Natural killer cell (primary cell): ENCODE results near the gene YTHDF1. TPM values are rescaled to one million over a fixed set of nuclear protein-coding genes. Genes with fewer than 3 reads are reported as not detected.

ENCODE experiments used
- ATAC-seq, 3 donors: fragments of 150-1000 bp in 2 of 3; fragments of 200-7000 bp in 1 of 3; cut with Tn5 transposase; 1 replicate in 1 of 3; 2 replicates in 2 of 3; pipeline ENCODE4 v1.10.0; 2021; ENCODE audit warnings: mild to moderate bottlenecking in 2 of 3, moderate library complexity in 2 of 3
- DNase-seq, 2 donors: peaks; one replicate each; pipeline versions ENCODE4 v3.0.0 to v3.0.0-alpha.2; 2013 to 2021; ENCODE audit warnings: mixed read lengths in 1 of 2
- H3K27ac ChIP-seq: one replicate; pipeline ENCODE4 v1.5.1; 2013; ENCODE audit warnings: mild to moderate bottlenecking, low read length
- H3K27me3 ChIP-seq: one replicate; pipeline ENCODE4 v1.6.1; 2013; ENCODE audit warnings: low read length; ENCODE audit not compliant: control insufficient read depth, insufficient read depth
- H3K36me3 ChIP-seq: one replicate; pipeline ENCODE4 v1.6.1; 2013; ENCODE audit warnings: low read length; ENCODE audit not compliant: control insufficient read depth, insufficient read depth
- H3K4me1 ChIP-seq: one replicate; pipeline ENCODE4 v1.6.1; 2013; ENCODE audit warnings: low read length; ENCODE audit not compliant: control insufficient read depth, insufficient read depth
- H3K4me3 ChIP-seq: one replicate; pipeline ENCODE4 v1.5.1; 2013; ENCODE audit warnings: low read length
- H3K9me3 ChIP-seq: one replicate; pipeline ENCODE4 v1.6.1; 2013; ENCODE audit warnings: low read length; ENCODE audit not compliant: control insufficient read depth, insufficient read depth
- H3K27ac Mint-ChIP-seq, 2 donors: one replicate each; pipeline ENCODE4 v1.8.0; 2022; ENCODE audit warnings: mild to moderate bottlenecking in 2 of 2, mixed read lengths in 2 of 2, moderate library complexity in 1 of 2
- H3K27me3 Mint-ChIP-seq, 2 donors: one replicate each; pipeline ENCODE4 v1.8.0; 2022; ENCODE audit warnings: low read depth in 2 of 2, mixed read lengths in 2 of 2
- H3K36me3 Mint-ChIP-seq: one replicate; pipeline ENCODE4 v1.8.0; 2022; ENCODE audit warnings: mixed read lengths
- H3K4me1 Mint-ChIP-seq, 2 donors: one replicate each; pipeline ENCODE4 v1.8.0; 2022; ENCODE audit warnings: mixed read lengths in 2 of 2
- H3K4me3 Mint-ChIP-seq: one replicate; pipeline ENCODE4 v1.8.0; 2022; ENCODE audit warnings: mild to moderate bottlenecking, moderate library complexity, mixed read lengths
- H3K9me3 Mint-ChIP-seq, 2 donors: one replicate each; pipeline ENCODE4 v1.8.0; 2022; ENCODE audit warnings: mixed read lengths in 2 of 2
- WGBS: methylation state at CpG from one replicate; pipeline ENCODE4 v1.1.7; 2013; ENCODE audit warnings: missing lambda C conversion rate; ENCODE audit not compliant: insufficient coverage; 5-methylcytosine and 5-hydroxymethylcytosine counted together
- intact Hi-C: fragments of 100-400 bp; cut with micrococcal nuclease; formaldehyde crosslinking; loops from one replicate; pipeline ENCODE4 v1.14.2; 2022
- total RNA-seq, 4 donors: library from RNA; stranded (reverse); fragments of 120-200 nt in 1 of 4; gene quantifications; one replicate each; pipeline versions ENCODE4 v1.2.3 to v1.2.4, GENCODE V29; 2013 to 2022
- TF ChIP-seq, protein P1 (sequence below): fragments of 200-600 bp; IDR thresholded peaks from one replicate; pipeline ENCODE4 v1.8.0; 2022; ENCODE audit warnings: antibody characterized with exemption

YTHDF1 gene
- total RNA-seq, 3 donors from 2014 or later (not counting 1 experiment from before 2014, with no cell fraction given), result 39.1 to 43.1 (median 41.0) TPM

DNA sequence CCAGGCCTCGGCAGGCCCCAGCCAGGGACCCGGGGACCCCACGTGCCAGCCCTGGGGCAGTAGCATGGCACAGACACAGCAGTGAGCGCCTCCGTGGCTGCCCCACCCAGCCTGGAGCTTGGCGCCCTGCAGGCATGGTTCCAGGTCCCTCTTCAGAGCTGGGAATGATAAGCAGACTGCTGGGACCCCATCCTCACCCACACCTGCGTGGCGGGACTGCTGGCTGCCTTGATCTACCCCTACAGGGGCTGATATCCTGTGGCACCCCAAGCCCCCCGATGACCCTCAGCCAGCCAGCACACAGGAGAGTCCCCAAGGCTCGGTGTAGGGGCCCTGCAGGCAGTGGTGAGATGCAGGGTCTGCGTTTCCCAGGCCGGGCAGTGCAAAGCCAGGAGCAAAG, 47.1 kb downstream of the YTHDF1 start:
- Mint-ChIP-seq H3K4me1 (no peaks in the 10 kb centered on the region), H3K36me3 (no peaks in the 10 kb centered on the region), H3K27me3 (peaks cover 12 to 16% of the 10 kb centered on the region in 2 donors), H3K9me3 (no peaks in the 10 kb centered on the region), H3K4me3 (no peak overlapping the region), H3K27ac (no peak overlapping the region)
- Histone ChIP-seq H3K27me3 (peaks cover 3% of the 10 kb centered on the region), H3K4me1 (no peaks in the 10 kb centered on the region), H3K27ac (no peak overlapping the region), H3K4me3 (no peak overlapping the region), H3K9me3 (no peaks in the 10 kb centered on the region), H3K36me3 (no peaks in the 10 kb centered on the region)
- TF ChIP-seq, protein P1, sequence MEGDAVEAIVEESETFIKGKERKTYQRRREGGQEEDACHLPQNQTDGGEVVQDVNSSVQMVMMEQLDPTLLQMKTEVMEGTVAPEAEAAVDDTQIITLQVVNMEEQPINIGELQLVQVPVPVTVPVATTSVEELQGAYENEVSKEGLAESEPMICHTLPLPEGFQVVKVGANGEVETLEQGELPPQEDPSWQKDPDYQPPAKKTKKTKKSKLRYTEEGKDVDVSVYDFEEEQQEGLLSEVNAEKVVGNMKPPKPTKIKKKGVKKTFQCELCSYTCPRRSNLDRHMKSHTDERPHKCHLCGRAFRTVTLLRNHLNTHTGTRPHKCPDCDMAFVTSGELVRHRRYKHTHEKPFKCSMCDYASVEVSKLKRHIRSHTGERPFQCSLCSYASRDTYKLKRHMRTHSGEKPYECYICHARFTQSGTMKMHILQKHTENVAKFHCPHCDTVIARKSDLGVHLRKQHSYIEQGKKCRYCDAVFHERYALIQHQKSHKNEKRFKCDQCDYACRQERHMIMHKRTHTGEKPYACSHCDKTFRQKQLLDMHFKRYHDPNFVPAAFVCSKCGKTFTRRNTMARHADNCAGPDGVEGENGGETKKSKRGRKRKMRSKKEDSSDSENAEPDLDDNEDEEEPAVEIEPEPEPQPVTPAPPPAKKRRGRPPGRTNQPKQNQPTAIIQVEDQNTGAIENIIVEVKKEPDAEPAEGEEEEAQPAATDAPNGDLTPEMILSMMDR, result no peak
- WGBS, result 67% methylated on average over 12 of the region's 12 CpGs
- ATAC-seq (no peak), DNase-seq (no peak)
- intact Hi-C loops, result no loop called here

DNA sequence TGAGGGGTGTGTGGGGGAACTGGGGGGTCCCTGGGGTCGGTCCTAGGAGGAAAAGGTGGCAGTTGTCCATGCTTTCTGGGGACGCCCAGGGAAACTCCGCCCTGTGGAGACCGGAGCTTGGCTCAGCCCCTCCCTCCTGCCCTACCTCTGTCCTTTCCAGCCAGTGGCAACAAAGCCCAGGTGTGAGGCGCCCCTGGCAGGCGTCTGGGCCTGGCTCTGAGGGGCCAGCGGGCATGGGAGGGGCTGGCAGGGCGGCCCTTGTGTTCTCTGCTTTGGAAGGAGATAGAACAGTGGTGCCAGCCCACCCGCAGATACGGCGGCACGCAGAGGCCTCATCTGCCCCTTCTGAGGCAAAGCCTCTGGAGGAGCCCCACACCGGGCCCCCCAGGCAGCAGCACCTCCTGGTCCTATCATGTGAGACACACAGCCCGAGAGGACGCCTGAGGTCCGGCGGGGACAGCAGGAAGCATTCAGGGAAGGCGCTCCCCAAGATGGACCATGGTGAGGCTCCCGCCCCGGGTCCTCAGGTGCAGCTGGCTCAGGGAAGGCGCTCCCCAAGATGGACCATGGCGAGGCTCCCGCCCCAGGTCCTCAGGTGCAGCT, 47.9 kb downstream of the YTHDF1 start:
- intact Hi-C loops, result no loop called here
- TF ChIP-seq, protein P1, result no peak
- H3K4me3 ChIP-seq, result no peak overlapping the region
- H3K9me3 ChIP-seq, result no peaks in the 10 kb centered on the region
- H3K27ac ChIP-seq, result no peak overlapping the region
- no peaks in the 10 kb centered on the region for H3K4me1 ChIP-seq
- Mint-ChIP-seq H3K4me1 (no peaks in the 10 kb centered on the region), H3K27ac (no peak overlapping the region), H3K27me3 (peaks cover 12 to 16% of the 10 kb centered on the region in 2 donors), H3K9me3 (no peaks in the 10 kb centered on the region), H3K36me3 (no peaks in the 10 kb centered on the region), H3K4me3 (no peak overlapping the region)
- no peaks in the 10 kb centered on the region for H3K36me3 ChIP-seq
- ATAC-seq (no peak), DNase-seq (no peak)
- H3K27me3 ChIP-seq, result no peaks in the 10 kb centered on the region
- WGBS, result 88% methylated on average over 23 of the region's 23 CpGs

DNA sequence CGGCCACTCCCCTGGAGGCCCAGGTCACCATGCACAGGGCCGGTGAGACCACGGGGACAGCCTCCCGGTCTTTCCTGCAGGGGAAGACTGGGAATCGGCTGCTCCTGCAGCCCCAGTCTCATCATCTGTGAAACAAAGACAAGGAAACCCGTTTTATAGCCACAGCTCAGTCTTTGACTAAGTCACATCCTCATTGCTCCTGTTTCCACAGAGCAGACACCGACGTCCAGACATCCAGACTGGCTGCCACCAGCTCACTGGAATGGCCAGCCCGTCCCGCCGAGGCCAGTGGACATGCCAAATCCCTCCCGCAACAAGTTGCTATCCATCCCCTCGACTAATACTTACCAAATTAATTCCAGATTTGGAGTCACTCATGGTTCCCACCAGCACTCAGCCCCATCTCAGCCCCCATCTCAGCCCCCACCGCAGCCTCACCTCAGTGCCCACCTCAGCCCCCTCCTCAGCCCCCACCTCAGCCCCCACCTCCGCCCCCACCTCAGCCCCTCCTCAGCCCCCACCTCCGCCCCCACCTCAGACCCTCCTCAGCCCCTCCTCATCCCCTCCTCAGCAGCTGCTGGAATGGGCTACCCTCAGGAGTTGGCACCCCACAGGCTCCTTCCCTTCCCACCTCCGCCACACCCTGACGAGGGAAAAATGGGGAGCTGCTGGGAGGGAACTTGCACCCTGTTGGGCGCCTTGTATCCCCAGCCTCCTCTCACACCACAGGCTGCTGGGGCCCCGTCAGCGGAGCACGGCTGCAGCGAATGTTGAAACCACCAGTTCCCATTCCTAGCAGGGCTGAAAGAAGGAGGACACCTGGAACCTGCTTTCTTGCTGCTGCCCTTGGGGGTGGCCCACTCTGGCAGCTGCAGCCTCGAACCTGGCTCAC, 48.7 kb downstream of the YTHDF1 start:
- Mint-ChIP-seq H3K27me3 (peaks cover 10 to 12% of the 10 kb centered on the region in 2 donors), H3K4me1 (no peaks in the 10 kb centered on the region), H3K27ac (no peak overlapping the region), H3K36me3 (no peaks in the 10 kb centered on the region), H3K4me3 (no peak overlapping the region), H3K9me3 (no peaks in the 10 kb centered on the region)
- Histone ChIP-seq H3K27me3 (no peaks in the 10 kb centered on the region), H3K36me3 (no peaks in the 10 kb centered on the region), H3K27ac (no peak overlapping the region), H3K4me3 (no peak overlapping the region), H3K9me3 (no peaks in the 10 kb centered on the region), H3K4me1 (no peaks in the 10 kb centered on the region)
- DNase-seq, result no peak
- TF ChIP-seq, protein P1, result no peak
- intact Hi-C loops, result no loop called here
- ATAC-seq, result no peak
- WGBS, result 75% methylated on average over 21 of the region's 24 CpGs
